HG03460 (cell line): ENCODE data around the gene ZNF628.

ENCODE experiments used
- ATAC-seq: cut with Tn5 transposase; IDR thresholded peaks from one replicate; pipeline ENCODE4 v1.9.1; 2021; ENCODE audit not compliant: unreplicated experiment

ZNF628 gene

DNA sequence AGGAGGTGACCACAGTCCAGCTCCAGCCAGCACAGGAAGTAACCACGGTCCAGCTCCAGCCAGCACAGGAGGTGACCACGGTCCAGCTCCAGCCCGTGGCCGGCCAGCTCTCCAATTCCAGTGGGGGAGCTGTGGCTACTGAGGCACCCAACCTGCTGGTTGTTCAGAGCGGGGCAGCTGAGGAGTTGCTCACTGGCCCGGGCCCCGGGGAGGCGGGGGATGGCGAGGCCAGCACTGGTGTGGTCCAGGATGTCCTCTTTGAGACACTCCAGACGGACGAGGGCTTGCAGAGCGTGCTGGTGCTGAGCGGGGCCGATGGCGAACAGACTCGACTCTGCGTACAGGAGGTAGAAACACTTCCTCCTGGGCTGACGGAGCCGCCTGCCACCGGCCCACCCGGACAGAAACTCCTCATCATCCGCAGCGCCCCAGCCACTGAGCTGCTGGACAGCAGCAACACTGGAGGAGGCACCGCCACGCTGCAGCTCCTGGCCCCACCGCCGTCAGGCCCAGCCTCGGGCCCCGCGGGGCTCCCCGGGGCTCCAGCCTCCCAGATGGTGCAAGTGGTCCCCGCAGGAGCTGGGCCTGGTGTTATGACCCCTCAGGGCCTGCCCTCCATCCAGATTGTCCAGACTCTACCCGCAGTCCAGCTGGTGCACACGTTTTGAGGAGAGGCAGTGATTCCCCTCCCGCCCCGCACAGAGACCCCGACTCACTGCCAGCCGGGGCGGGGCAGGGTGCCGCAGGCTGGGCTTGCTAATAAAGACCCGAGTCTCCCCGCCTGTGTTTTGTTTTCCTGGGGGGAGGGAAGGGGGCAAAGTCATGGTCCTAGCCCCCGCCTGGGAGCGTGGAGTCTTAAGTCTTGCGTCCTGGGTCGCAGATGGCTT, 7.5 kb downstream of the ZNF628 start:
- ATAC-seq = no peak

DNA sequence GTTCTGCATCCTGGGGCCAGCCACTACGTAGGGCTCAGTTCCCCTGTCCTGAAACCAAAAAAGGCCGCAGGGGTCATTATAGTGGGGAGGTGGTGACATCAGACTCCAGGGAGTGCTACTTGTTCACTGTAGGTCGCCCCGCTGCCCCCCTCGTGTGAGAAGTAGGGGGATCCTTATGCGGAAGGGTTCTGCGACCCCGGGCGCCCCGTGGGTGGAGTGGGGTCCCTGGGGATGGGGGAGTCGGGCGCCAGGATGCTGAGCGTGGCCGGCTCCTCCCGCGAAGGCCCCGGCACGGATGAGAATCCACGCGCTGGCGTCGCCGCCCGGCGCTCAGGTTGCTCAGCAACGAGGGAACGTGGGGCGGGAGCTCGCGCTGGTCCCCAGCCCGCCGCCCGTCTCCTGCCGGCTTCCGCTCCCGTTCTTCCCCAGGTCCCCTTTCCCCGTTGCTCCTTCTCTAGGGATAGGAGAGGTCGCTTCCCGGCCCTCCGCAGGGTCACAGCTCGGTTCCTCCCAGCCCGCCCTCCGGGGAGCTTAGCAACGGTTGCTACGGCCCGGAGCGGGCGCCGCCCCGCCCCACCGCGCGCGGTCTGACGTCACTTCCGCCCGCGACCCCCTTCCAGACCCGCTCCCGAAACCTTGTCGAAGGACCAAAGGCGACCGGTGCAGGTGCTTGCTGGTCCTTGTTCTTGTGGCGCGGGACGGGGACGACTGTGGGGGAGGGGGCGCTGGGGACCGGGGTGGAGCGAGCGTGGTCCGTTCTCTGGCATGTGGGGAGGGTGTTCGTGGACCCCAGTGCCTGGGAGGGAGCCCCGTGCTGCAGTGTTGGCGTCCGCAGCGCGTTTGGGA, 8.4 kb downstream of the ZNF628 start, which contains the start of gene NAT14:
Gene NAT14 (plus strand): TSS at position 596 of the 846 bp plus-strand sequence. CDS start 521 bp downstream, outside the sequence.
- no peak for ATAC-seq

GRCh38 chr19:55485439-55486011, 9.1 kb downstream of the ZNF628 start:
- no peak for ATAC-seq

- no peak for ATAC-seq
Measured at GRCh38 chr19:55486043-55486970, 9.9 kb downstream of the ZNF628 start.

- no peak for ATAC-seq
Measured at GRCh38 chr19:55486971-55487923, 10.8 kb downstream of the ZNF628 start.

DNA sequence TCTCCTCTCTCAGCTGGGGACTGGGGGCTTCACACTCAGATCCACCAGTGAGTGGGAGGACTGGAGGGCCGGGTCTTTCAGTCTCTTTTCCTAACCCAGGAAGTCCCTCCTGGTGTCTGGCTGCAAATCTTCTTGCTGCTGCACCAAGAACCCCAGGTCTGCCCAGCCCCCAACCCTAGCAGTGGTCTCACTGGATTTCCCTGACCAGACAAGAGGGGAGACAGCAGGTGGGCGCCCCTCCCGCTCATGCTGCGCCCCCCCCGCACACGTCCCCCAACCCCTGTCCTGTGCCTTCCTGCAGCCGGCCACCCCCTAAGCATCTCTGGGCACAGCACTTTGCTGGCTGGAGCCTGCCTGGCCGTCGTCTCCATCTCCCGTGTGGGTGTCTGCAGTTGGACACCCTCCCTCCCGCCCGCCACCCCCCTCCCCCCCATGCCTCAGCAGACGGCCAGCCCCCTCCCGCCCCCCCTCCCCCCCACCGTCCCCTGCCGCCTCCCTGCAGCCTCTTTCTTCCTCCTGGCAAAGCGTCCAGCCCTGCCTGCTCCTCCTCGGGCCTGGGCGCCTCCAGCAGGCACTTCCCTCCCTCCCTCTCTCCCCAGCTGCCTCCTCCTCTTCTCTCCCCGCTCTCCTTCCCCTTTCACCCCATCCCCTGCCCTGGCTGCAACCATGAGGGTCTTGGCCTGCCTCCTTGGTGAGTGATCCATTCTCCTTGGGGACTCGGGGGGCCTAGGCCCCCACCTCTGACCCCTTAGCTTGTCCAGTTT, 11.7 kb downstream of the ZNF628 start, which contains the start of gene SSC5D:
Gene SSC5D (plus strand): TSS at position 513 of the 764 bp plus-strand sequence. CDS start 154 bp downstream, at position 667.
- ATAC-seq = no peak

GRCh38 chr19:55488986-55489710, 12.7 kb downstream of the ZNF628 start:
- no peak for ATAC-seq

GRCh38 chr19:55489711-55490477, 13.5 kb downstream of the ZNF628 start:
- no peak for ATAC-seq

- ATAC-seq = no peak
Measured at GRCh38 chr19:55490478-55491432, 14.3 kb downstream of the ZNF628 start.

- ATAC-seq = no peak
Measured at GRCh38 chr19:55491546-55492360, 15.3 kb downstream of the ZNF628 start.

DNA sequence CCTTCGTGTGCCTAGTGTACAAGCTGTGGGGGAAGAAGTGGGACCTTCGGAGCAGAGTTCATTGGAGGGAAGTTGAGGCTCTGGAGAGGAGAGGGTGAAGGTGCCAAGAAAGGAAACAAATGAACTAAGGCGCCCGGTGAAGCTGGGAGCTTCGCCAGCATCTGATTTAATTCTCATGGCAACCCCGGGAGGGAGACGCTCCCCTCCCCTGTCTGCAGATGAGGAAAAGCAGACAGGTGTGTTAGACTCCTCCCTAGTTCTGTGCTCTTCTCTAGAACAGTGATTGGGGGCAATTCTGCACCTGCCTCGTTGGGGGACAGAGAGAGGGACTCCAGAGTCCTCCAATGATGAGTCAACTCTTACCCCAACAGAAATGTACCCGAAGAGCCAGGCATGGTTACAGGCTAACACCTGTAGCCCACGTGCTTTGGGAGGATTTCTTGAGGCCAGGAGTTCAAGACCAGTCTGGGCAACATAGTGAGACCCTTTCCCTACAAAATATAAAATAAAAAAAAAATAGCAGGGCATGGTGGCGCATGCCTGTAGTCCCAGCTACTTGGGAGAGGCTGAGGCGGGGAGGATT, 16.0 kb downstream of the ZNF628 start:
- ATAC-seq = no peak

DNA sequence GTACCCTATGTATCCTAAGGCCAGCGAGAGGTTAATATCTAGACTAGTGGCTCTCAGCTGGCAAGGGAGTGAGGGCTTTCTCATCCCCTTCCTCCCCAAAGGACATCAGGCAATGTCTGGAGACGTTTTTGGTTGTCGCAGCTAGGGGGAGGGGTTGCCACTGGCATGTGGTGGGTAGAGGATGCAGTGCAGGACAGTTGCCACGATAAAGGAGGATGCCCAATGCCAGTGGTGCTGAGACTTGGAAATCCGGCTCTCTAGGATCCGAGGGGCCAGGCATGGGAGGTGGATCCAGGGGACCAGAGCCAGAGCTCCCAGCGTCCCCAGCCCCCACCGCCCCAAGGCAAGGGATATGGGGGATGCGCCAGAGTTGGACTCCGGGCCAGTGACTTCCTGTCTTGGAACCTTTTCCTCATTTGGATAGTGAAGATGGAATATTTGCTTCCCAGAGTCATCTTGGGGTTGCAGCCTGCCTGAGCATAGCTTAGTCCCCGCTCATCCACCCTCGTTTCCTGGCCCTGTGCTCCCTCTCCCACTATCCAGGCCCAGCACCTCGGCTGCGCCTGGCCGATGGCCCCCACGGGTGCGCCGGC, 16.7 kb downstream of the ZNF628 start:
- ATAC-seq = no peak

GRCh38 chr19:55493645-55494171, 17.3 kb downstream of the ZNF628 start:
- ATAC-seq = no peak

- ATAC-seq = no peak
Measured at GRCh38 chr19:55494172-55494761, 17.9 kb downstream of the ZNF628 start.
